HG02938 (cell line): ENCODE measurements around the gene PHLDB1.
"Not testable (repeated sequence)": the region's sequence is repeated elsewhere in the genome, so short reads cannot be mapped to it uniquely, and the experiment has no call there.

Experiments
- ATAC-seq: cut with Tn5 transposase; IDR thresholded peaks from one replicate; pipeline ENCODE4 v1.9.1; 2021; ENCODE audit warnings: mild to moderate bottlenecking, moderate library complexity; ENCODE audit not compliant: unreplicated experiment

Gene PHLDB1

GRCh38 chr11:118605116-118605867 lies 2.1 kb upstream of the PHLDB1 start:
- no peak for ATAC-seq

GRCh38 chr11:118606157-118606843 lies 1.1 kb upstream of the PHLDB1 start:
- no peak for ATAC-seq

- ATAC-seq, result no peak
These were observed 579 bp upstream of the PHLDB1 start for GRCh38 chr11:118606844-118607228.

GRCh38 chr11:118608360-118609227 lies 1.2 kb downstream of the PHLDB1 start:
- no peak for ATAC-seq

GRCh38 chr11:118609380-118610224 lies 2.2 kb downstream of the PHLDB1 start:
- ATAC-seq, result no peak

- no peak for ATAC-seq
These were observed 2.9 kb downstream of the PHLDB1 start for GRCh38 chr11:118610225-118610772.

GRCh38 chr11:118610773-118611432 lies 3.5 kb downstream of the PHLDB1 start:
- no peak for ATAC-seq

GRCh38 chr11:118611433-118611795 lies 4.0 kb downstream of the PHLDB1 start:
- ATAC-seq, result not testable (repeated sequence)

GRCh38 chr11:118612378-118612777 lies 5.0 kb downstream of the PHLDB1 start:
- ATAC-seq, result no peak

GRCh38 chr11:118614511-118614910 lies 7.1 kb downstream of the PHLDB1 start:
- no peak for ATAC-seq

- no peak for ATAC-seq
These were observed 8.0 kb downstream of the PHLDB1 start for GRCh38 chr11:118615282-118615975.

- no peak for ATAC-seq
These were observed 8.6 kb downstream of the PHLDB1 start for GRCh38 chr11:118615976-118616371.

- ATAC-seq, result no peak
These were observed 10.9 kb downstream of the PHLDB1 start for GRCh38 chr11:118618115-118618990.

GRCh38 chr11:118618991-118619375 lies 11.6 kb downstream of the PHLDB1 start:
- no peak for ATAC-seq

- ATAC-seq, result no peak
These were observed 12.2 kb downstream of the PHLDB1 start for GRCh38 chr11:118619444-118620197.

GRCh38 chr11:118620529-118621070 lies 13.2 kb downstream of the PHLDB1 start:
- ATAC-seq, result no peak

GRCh38 chr11:118621071-118621783 lies 13.8 kb downstream of the PHLDB1 start:
- no peak for ATAC-seq
